IMR-90 (cell line): ENCODE data around the gene FLT4. TPM values are rescaled to one million over a fixed set of nuclear protein-coding genes. Genes with fewer than 3 reads are reported as not detected.

Source experiments
- ATAC-seq: fragments of 200-7000 bp; cut with Tn5 transposase; 2 replicates; pipeline ENCODE4 v1.9.1; 2020; ENCODE audit warnings: low read depth, mild to moderate bottlenecking, moderate library complexity
- BruUV-seq: library from RNA; stranded (reverse); fragments of 400-500 nt; replicated peaks from 2 replicates; lab custom pipeline; 2021; lab: Mats Ljungman, UMichigan
- CTCF ChIA-PET: fragments of 300-600 bp; formaldehyde crosslinking; extraction: SDS; loops from one replicate; lab custom pipeline; 2021; ENCODE audit warnings: antibody characterized with exemption; lab: Yijun Ruan, JAX
- POLR2A ChIA-PET: fragments of 300-600 bp; sonication (Branson Sonifier 250); formaldehyde crosslinking; loops from one replicate; lab custom pipeline; 2022; ENCODE audit warnings: antibody characterized with exemption; ENCODE audit not compliant: unreplicated experiment; lab: Charles Lee
- DNase-seq: peaks from one replicate; pipeline ENCODE4 v3.0.0; 2013
- H2AFZ ChIP-seq: replicated peaks from 2 replicates; pipeline ENCODE3; 2013; ENCODE audit warnings: low read length, mild to moderate bottlenecking; ENCODE audit not compliant: poor library complexity
- H2AK5ac ChIP-seq: 2 replicates; pipeline ENCODE4 v1.6.1; 2013; ENCODE audit warnings: low read depth, low read length, inconsistent platforms
- H2AK9ac ChIP-seq: replicated peaks from 2 replicates; pipeline ENCODE3; 2013; ENCODE audit warnings: mild to moderate bottlenecking, low read depth, low read length, moderate library complexity; ENCODE audit not compliant: poor library complexity
- H2BK120ac ChIP-seq: 2 replicates; pipeline ENCODE4 v1.6.1; 2013; ENCODE audit warnings: low read depth, low read length, inconsistent platforms
- H2BK15ac ChIP-seq: 3 replicates; pipeline ENCODE4 v1.6.1; 2013; ENCODE audit warnings: low read depth, low read length, inconsistent platforms
- H2BK20ac ChIP-seq: 2 replicates; pipeline ENCODE4 v1.6.1; 2013; ENCODE audit warnings: low read depth, mild to moderate bottlenecking, inconsistent platforms, low read length, moderate library complexity
- H2BK5ac ChIP-seq: 2 replicates; pipeline ENCODE4 v1.6.1; 2013; ENCODE audit warnings: mild to moderate bottlenecking, low read depth, low read length, inconsistent platforms; ENCODE audit not compliant: poor library complexity, severe bottlenecking
- H3K14ac ChIP-seq: replicated peaks from 2 replicates; pipeline ENCODE4 v1.6.1; 2013; ENCODE audit warnings: low read depth, low read length, inconsistent platforms
- H3K18ac ChIP-seq: 2 replicates; pipeline ENCODE4 v1.6.1; 2013; ENCODE audit warnings: low read depth, low read length, control low read depth
- H3K23ac ChIP-seq: 2 replicates; pipeline ENCODE4 v1.6.1; 2013; ENCODE audit warnings: low read depth, low read length, inconsistent platforms
- H3K27ac ChIP-seq: 2 replicates; pipeline ENCODE4 v1.5.1; 2013; ENCODE audit warnings: mild to moderate bottlenecking, control low read depth, low read length; ENCODE audit not compliant: insufficient read depth
- H3K27me3 ChIP-seq: 2 replicates; pipeline ENCODE4 v1.6.1; 2013; ENCODE audit warnings: low read length; ENCODE audit not compliant: control insufficient read depth, insufficient read depth
- H3K36me3 ChIP-seq: 2 replicates; pipeline ENCODE4 v1.6.1; 2013; ENCODE audit warnings: low read length, mixed read lengths; ENCODE audit not compliant: control insufficient read depth, insufficient read depth
- H3K4ac ChIP-seq: 2 replicates; pipeline ENCODE4 v1.6.1; 2013; ENCODE audit warnings: low read depth, low read length, inconsistent platforms
- H3K4me1 ChIP-seq: 2 replicates; pipeline ENCODE4 v1.6.1; 2013; ENCODE audit warnings: low read length, mixed read lengths; ENCODE audit not compliant: control insufficient read depth, insufficient read depth
- H3K4me2 ChIP-seq: 2 replicates; pipeline ENCODE4 v1.6.1; 2013; ENCODE audit warnings: low read depth, mild to moderate bottlenecking, control low read depth, low read length, moderate library complexity
- H3K4me3 ChIP-seq: 2 replicates; pipeline ENCODE4 v1.5.1; 2013; ENCODE audit warnings: low read depth, mild to moderate bottlenecking, control low read depth, low read length, moderate library complexity; ENCODE audit not compliant: insufficient read depth
- H3K56ac ChIP-seq: 2 replicates; pipeline ENCODE4 v1.6.1; 2013; ENCODE audit warnings: low read length, inconsistent platforms; ENCODE audit not compliant: insufficient read depth; ENCODE audit errors: extremely low read depth
- H3K79me1 ChIP-seq, 2 experiments: 2 replicates each; pipeline ENCODE4 v1.6.1; 2013; ENCODE audit warnings: low read length in 2 of 2, inconsistent platforms in 1 of 2, low read depth in 1 of 2
- H3K9ac ChIP-seq: 2 replicates; pipeline ENCODE4 v1.6.1; 2013; ENCODE audit warnings: low read depth, low read length, control low read depth
- H3K9me1 ChIP-seq: 2 replicates; pipeline ENCODE4 v1.6.1; 2013; ENCODE audit warnings: low read length, inconsistent platforms; ENCODE audit not compliant: insufficient read depth
- H3K9me3 ChIP-seq: 2 replicates; pipeline ENCODE4 v1.6.1; 2013; ENCODE audit warnings: low read length; ENCODE audit not compliant: control insufficient read depth, insufficient read depth
- H4K20me1 ChIP-seq: 2 replicates; pipeline ENCODE4 v1.6.1; 2013; ENCODE audit warnings: low read length, inconsistent platforms; ENCODE audit not compliant: insufficient read depth
- H4K5ac ChIP-seq: 2 replicates; pipeline ENCODE4 v1.6.1; 2013; ENCODE audit warnings: mild to moderate bottlenecking, low read depth, low read length, control low read depth
- H4K8ac ChIP-seq, 2 experiments: 2 replicates each; pipeline ENCODE4 v1.6.1; 2013; ENCODE audit warnings: low read depth in 2 of 2, low read length in 2 of 2, control low read depth in 1 of 2, inconsistent platforms in 1 of 2
- H4K91ac ChIP-seq: 2 replicates; pipeline ENCODE4 v1.6.1; 2013; ENCODE audit warnings: low read depth, low read length, inconsistent platforms; ENCODE audit not compliant: insufficient read depth
- BHLHE40 ChIP-seq: fragments of 150-350 bp; IDR thresholded peaks from 2 replicates; pipeline ENCODE4 v1.6.1; 2016; ENCODE audit warnings: mild to moderate bottlenecking, low read depth, low read length
- CEBPB ChIP-seq: IDR thresholded peaks from 2 replicates; pipeline ENCODE4 v1.6.1; 2012; ENCODE audit warnings: low read depth, low read length, improper control_type of control experiment
- CHD1 ChIP-seq: IDR thresholded peaks from 2 replicates; pipeline ENCODE4 v1.6.1; 2012; ENCODE audit warnings: low read depth, low read length, improper control_type of control experiment
- CTCF ChIP-seq: conservative IDR thresholded peaks from 2 replicates; pipeline ENCODE4 v1.5.1; 2012; ENCODE audit warnings: mild to moderate bottlenecking, low read depth, low read length, improper control_type of control experiment
- ELK1 ChIP-seq: fragments of 150-350 bp; IDR thresholded peaks from 2 replicates; pipeline ENCODE4 v1.6.1; 2016; ENCODE audit warnings: low read depth, mild to moderate bottlenecking, low read length, moderate library complexity, borderline replicate concordance
- FOS ChIP-seq: fragments of 150-350 bp; IDR thresholded peaks from 2 replicates; pipeline ENCODE4 v1.6.1; 2016; ENCODE audit warnings: low read depth, low read length
- MAFK ChIP-seq: IDR thresholded peaks from 2 replicates; pipeline ENCODE4 v1.6.1; 2012; ENCODE audit warnings: low read depth, low read length, improper control_type of control experiment
- MAZ ChIP-seq: IDR thresholded peaks from 2 replicates; pipeline ENCODE4 v1.6.1; 2012; ENCODE audit warnings: low read depth, mild to moderate bottlenecking, low read length, improper control_type of control experiment, moderate library complexity, borderline replicate concordance
- MXI1 ChIP-seq: IDR thresholded peaks from 2 replicates; pipeline ENCODE4 v1.6.1; 2012; ENCODE audit warnings: low read depth, mild to moderate bottlenecking, low read length, moderate library complexity, borderline replicate concordance
- NFE2L2 ChIP-seq: fragments of 150-350 bp; IDR thresholded peaks from 2 replicates; pipeline ENCODE4 v1.6.1; 2016; ENCODE audit warnings: low read depth, mild to moderate bottlenecking, low read length
- POLR2A ChIP-seq: IDR thresholded peaks from 2 replicates; pipeline ENCODE4 v1.6.1; 2012; ENCODE audit warnings: mild to moderate bottlenecking, low read depth, low read length
- RAD21 ChIP-seq: IDR thresholded peaks from 2 replicates; pipeline ENCODE4 v1.6.1; 2012; ENCODE audit warnings: low read length, improper control_type of control experiment
- RCOR1 ChIP-seq: IDR thresholded peaks from 2 replicates; pipeline ENCODE4 v1.6.1; 2012; ENCODE audit warnings: mild to moderate bottlenecking, low read length, improper control_type of control experiment; ENCODE audit not compliant: insufficient replicate concordance
- RFX5 ChIP-seq: IDR thresholded peaks from 2 replicates; pipeline ENCODE4 v1.8.0; 2012; ENCODE audit warnings: low read depth, mild to moderate bottlenecking, low read length, moderate library complexity
- SMC3 ChIP-seq: fragments of 150-350 bp; IDR thresholded peaks from 2 replicates; pipeline ENCODE4 v1.6.1; 2016; ENCODE audit warnings: low read depth, mild to moderate bottlenecking, antibody characterized with exemption, low read length, moderate library complexity
- USF2 ChIP-seq: fragments of 150-350 bp; IDR thresholded peaks from 2 replicates; pipeline ENCODE4 v1.6.1; 2017; ENCODE audit warnings: mild to moderate bottlenecking, antibody characterized with exemption, low read length, low read depth
- whole genome bisulfite sequencing, 2 experiments: methylation state at CpG; one replicate each; pipeline versions ENCODE4 v1.1.5 to v1.1.7; 2013; ENCODE audit warnings: missing lambda C conversion rate in 2 of 2; ENCODE audit not compliant: insufficient read length in 1 of 2; ENCODE audit errors: extremely low coverage in 2 of 2; 5-methylcytosine and 5-hydroxymethylcytosine counted together
- dilution Hi-C: fragments of 300-500 bp; cut with HindIII; formaldehyde crosslinking; loops from one replicate; pipeline ENCODE4 v1.14.3; 2018; ENCODE audit warnings: low sequenced_read_pairs; ENCODE audit not compliant: unreplicated experiment
- in situ Hi-C: fragments of 300-500 bp; cut with MboI; formaldehyde crosslinking; loops from 3 replicates; pipeline ENCODE4 v1.14.3; 2019; ENCODE audit warnings: low sequenced_read_pairs, inconsistent platforms, mixed read lengths
- intact Hi-C: fragments of 100-400 bp; cut with micrococcal nuclease; formaldehyde crosslinking; loops from 2 replicates; pipeline ENCODE4 v1.10.0; 2022
- polyA plus RNA-seq, 3 experiments: library from polyadenylated mRNA; depleted of rRNA; stranded (reverse); fragments of >200 nt; gene quantifications; 2 replicates each; pipeline ENCODE4 v1.2.3, GENCODE V29; 2012; ENCODE audit warnings: low replicate concordance in 1 of 3
- total RNA-seq: library from RNA; depleted of rRNA; stranded (reverse); fragments of >200 nt; gene quantifications from 2 replicates; pipeline ENCODE4 v1.2.3, GENCODE V29; 2012

FLT4 gene
- total and polyA plus RNA-seq, 2 of the 4 experiments (the other 2 are of a cell fraction): under 0.01 to 0.07 TPM

- Histone ChIP-seq H3K9me1 (no peaks in the 10 kb centered on the region), H2AK5ac (no peak overlapping the region), H4K91ac (no peak overlapping the region), H3K56ac (no peak overlapping the region), H3K9ac (no peak overlapping the region), H4K20me1 (no peaks in the 10 kb centered on the region), H3K4me3 (no peak overlapping the region), H3K4ac (no peak overlapping the region), H2BK15ac (no peak overlapping the region), H3K27ac (no peak overlapping the region), H3K18ac (no peak overlapping the region), H2AFZ (no peak overlapping the region), H3K4me2 (no peak overlapping the region), H3K79me1 (no peaks in the 10 kb centered on the region), H3K23ac (no peak overlapping the region), H3K27me3 (peaks cover 5% of the 10 kb centered on the region; the same call in 1 of the 2 replicates), H2BK5ac (no peak overlapping the region), H3K9me3 (no peaks in the 10 kb centered on the region), H2BK20ac (no peak overlapping the region), H2BK120ac (no peak overlapping the region), H4K8ac (no peak overlapping the region), H2AK9ac (no peak overlapping the region), H3K36me3 (no peaks in the 10 kb centered on the region), H3K14ac (no peak overlapping the region), H3K4me1 (no peaks in the 10 kb centered on the region), H4K5ac (no peak overlapping the region)
- in situ Hi-C loops (no loop called here), dilution Hi-C loops (no loop called here), intact Hi-C loops (no loop called here)
- no peak for ATAC-seq
- TF ChIP-seq USF2: no peak
- TF ChIP-seq BHLHE40: no peak
- TF ChIP-seq RAD21: no peak
- TF ChIP-seq MAZ: no peak
- TF ChIP-seq MAFK: no peak
- no peak for TF ChIP-seq CEBPB
- TF ChIP-seq CHD1: no peak
- TF ChIP-seq MXI1: no peak
- no peak for TF ChIP-seq POLR2A
- no peak for TF ChIP-seq ELK1
- TF ChIP-seq SMC3: no peak
- no peak for TF ChIP-seq FOS
- no peak for TF ChIP-seq RCOR1
- TF ChIP-seq CTCF: no peak
- no peak for TF ChIP-seq RFX5
- no peak for TF ChIP-seq NFE2L2
- DNase-seq: no peak
- BruUV-seq: no TSS peak
- ChIA-PET CTCF (no interaction called here), POLR2A (no interaction called here)
- 60% methylated on average over 1 of the region's 16 CpGs; no CpG with 5 or more reads in 1 of the 2 experiments for WGBS, 2 experiments
These were observed 50.4 kb downstream of the FLT4 start for GRCh38 chr5:180598797-180599589.
